SK-N-SH treated with all-trans-retinoic acid at 6 μM for 48 hours (cell line): ENCODE data around the gene UBXN2A.

Experiments used
- ARNTL ChIP-seq: fragments of 450-650 bp; formaldehyde crosslinking; IDR thresholded peaks from 2 replicates; pipeline ENCODE4 v1.5.0; 2020; ENCODE audit warnings: low read depth, mild to moderate bottlenecking, moderate library complexity, borderline replicate concordance
- BACH2 ChIP-seq: fragments of 250-450 bp; sonication (Bioruptor Pico); IDR thresholded peaks from 2 replicates; pipeline ENCODE4 v1.9.0; 2021; ENCODE audit warnings: mild to moderate bottlenecking, borderline replicate concordance
- CREB5 ChIP-seq: fragments of 250-450 bp; sonication (Bioruptor Pico); IDR thresholded peaks from 2 replicates; pipeline ENCODE4 v1.5.1; 2020; ENCODE audit warnings: low read depth, mild to moderate bottlenecking, moderate library complexity
- ESRRG ChIP-seq: fragments of 250-450 bp; sonication (Bioruptor Pico); IDR thresholded peaks from 2 replicates; pipeline ENCODE4 v1.6.1; 2021; ENCODE audit warnings: mild to moderate bottlenecking
- PATZ1 ChIP-seq: fragments of 250-450 bp; sonication (Bioruptor Pico); IDR thresholded peaks from 2 replicates; pipeline ENCODE4 v1.8.0; 2020; ENCODE audit warnings: mild to moderate bottlenecking, moderate library complexity, borderline replicate concordance
- PPARA ChIP-seq: fragments of 250-450 bp; sonication (Bioruptor Pico); IDR thresholded peaks from 2 replicates; pipeline ENCODE4 v1.5.0; 2020; ENCODE audit warnings: mild to moderate bottlenecking, borderline replicate concordance
- TOX ChIP-seq: fragments of 250-450 bp; sonication (Bioruptor Pico); IDR thresholded peaks from 2 replicates; pipeline ENCODE4 v1.8.0; 2021; ENCODE audit warnings: mild to moderate bottlenecking, moderate library complexity, borderline replicate concordance
- ZFP3 ChIP-seq: fragments of 250-450 bp; sonication (Bioruptor Pico); IDR thresholded peaks from 2 replicates; pipeline ENCODE4 v1.5.0; 2020; ENCODE audit warnings: mild to moderate bottlenecking, moderate library complexity
- ZFP30 ChIP-seq: fragments of 450-650 bp; formaldehyde crosslinking; IDR thresholded peaks from 2 replicates; pipeline ENCODE4 v1.5.0; 2022; ENCODE audit warnings: mild to moderate bottlenecking, moderate library complexity
- ZNF565 ChIP-seq: fragments of 450-650 bp; formaldehyde crosslinking; conservative IDR thresholded peaks from 2 replicates; pipeline ENCODE4 v1.5.0; 2020; ENCODE audit warnings: low read depth, mild to moderate bottlenecking, moderate library complexity
- ZNF70 ChIP-seq: fragments of 450-650 bp; formaldehyde crosslinking; IDR thresholded peaks from 2 replicates; pipeline ENCODE4 v1.5.0; 2020; ENCODE audit warnings: mild to moderate bottlenecking, moderate library complexity
- ZNF8 ChIP-seq: fragments of 450-650 bp; formaldehyde crosslinking; IDR thresholded peaks from 2 replicates; pipeline ENCODE4 v1.5.0; 2020; ENCODE audit warnings: mild to moderate bottlenecking, moderate library complexity
- TF ChIP-seq, protein P1 (sequence below): fragments of 250-450 bp; sonication (Bioruptor Pico); IDR thresholded peaks from 2 replicates; pipeline ENCODE4 v1.8.0; 2021; ENCODE audit warnings: low read depth, mild to moderate bottlenecking, moderate library complexity, borderline replicate concordance
- TF ChIP-seq, protein P2 (sequence below): fragments of 250-450 bp; sonication (Bioruptor Pico); IDR thresholded peaks from 2 replicates; pipeline ENCODE4 v1.5.0; 2020; ENCODE audit warnings: mild to moderate bottlenecking, moderate library complexity

GRCh38 chr2:23943666-23944065 is 3.4 kb downstream of the UBXN2A start:
- TF ChIP-seq CREB5 (CRISPR knock-in tag) (no peak), ZNF70 (no peak), PPARA (CRISPR knock-in tag) (no peak), PATZ1 (no peak), BACH2 (CRISPR knock-in tag) (no peak), ZFP30 (CRISPR knock-in tag) (no peak), ZNF8 (CRISPR knock-in tag) (no peak), ARNTL (CRISPR knock-in tag) (no peak), ZFP3 (CRISPR knock-in tag) (no peak), TOX (CRISPR knock-in tag) (no peak), ESRRG (no peak), ZNF565 (no peak)
- TF ChIP-seq, protein P1, sequence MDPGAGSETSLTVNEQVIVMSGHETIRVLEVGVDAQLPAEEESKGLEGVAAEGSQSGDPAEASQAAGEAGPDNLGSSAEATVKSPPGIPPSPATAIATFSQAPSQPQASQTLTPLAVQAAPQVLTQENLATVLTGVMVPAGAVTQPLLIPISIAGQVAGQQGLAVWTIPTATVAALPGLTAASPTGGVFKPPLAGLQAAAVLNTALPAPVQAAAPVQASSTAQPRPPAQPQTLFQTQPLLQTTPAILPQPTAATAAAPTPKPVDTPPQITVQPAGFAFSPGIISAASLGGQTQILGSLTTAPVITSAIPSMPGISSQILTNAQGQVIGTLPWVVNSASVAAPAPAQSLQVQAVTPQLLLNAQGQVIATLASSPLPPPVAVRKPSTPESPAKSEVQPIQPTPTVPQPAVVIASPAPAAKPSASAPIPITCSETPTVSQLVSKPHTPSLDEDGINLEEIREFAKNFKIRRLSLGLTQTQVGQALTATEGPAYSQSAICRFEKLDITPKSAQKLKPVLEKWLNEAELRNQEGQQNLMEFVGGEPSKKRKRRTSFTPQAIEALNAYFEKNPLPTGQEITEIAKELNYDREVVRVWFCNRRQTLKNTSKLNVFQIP (CRISPR knock-in tag) = no peak
- TF ChIP-seq, protein P2, sequence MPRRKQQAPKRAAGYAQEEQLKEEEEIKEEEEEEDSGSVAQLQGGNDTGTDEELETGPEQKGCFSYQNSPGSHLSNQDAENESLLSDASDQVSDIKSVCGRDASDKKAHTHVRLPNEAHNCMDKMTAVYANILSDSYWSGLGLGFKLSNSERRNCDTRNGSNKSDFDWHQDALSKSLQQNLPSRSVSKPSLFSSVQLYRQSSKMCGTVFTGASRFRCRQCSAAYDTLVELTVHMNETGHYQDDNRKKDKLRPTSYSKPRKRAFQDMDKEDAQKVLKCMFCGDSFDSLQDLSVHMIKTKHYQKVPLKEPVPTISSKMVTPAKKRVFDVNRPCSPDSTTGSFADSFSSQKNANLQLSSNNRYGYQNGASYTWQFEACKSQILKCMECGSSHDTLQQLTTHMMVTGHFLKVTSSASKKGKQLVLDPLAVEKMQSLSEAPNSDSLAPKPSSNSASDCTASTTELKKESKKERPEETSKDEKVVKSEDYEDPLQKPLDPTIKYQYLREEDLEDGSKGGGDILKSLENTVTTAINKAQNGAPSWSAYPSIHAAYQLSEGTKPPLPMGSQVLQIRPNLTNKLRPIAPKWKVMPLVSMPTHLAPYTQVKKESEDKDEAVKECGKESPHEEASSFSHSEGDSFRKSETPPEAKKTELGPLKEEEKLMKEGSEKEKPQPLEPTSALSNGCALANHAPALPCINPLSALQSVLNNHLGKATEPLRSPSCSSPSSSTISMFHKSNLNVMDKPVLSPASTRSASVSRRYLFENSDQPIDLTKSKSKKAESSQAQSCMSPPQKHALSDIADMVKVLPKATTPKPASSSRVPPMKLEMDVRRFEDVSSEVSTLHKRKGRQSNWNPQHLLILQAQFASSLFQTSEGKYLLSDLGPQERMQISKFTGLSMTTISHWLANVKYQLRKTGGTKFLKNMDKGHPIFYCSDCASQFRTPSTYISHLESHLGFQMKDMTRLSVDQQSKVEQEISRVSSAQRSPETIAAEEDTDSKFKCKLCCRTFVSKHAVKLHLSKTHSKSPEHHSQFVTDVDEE (CRISPR knock-in tag) = no peak
